Vagina (tissue), 2 donors: Measurements from ENCODE around the gene KCNT2. TPM values are rescaled to one million over a fixed set of nuclear protein-coding genes. Genes with fewer than 3 reads are reported as not detected.

ENCODE experiments used
- DNase-seq, 2 donors: peaks; one replicate each; pipeline ENCODE4 v3.0.0-alpha.2; 2017; ENCODE audit errors: extremely low spot score in 2 of 2
- H3K27ac ChIP-seq: fragments of 200-600 bp; sonication (generic); one replicate; pipeline ENCODE4 v1.5.1; 2019
- H3K27me3 ChIP-seq: fragments of 200-600 bp; sonication (generic); one replicate; pipeline ENCODE4 v1.5.1; 2019
- H3K36me3 ChIP-seq, 2 donors: fragments of 200-600 bp; sonication (generic); one replicate each; pipeline ENCODE4 v1.5.1; 2017 to 2019
- H3K4me1 ChIP-seq: fragments of 200-600 bp; sonication (generic); one replicate; pipeline ENCODE4 v1.5.1; 2019
- H3K4me3 ChIP-seq, 2 donors: fragments of 200-600 bp; sonication (generic); 1 replicate in 1 of 2; 2 replicates in 1 of 2; pipeline ENCODE4 v1.5.1; 2016 to 2019
- H3K9me3 ChIP-seq: fragments of 200-600 bp; sonication (generic); one replicate; pipeline ENCODE4 v1.5.1; 2019
- POLR2A ChIP-seq, 2 donors: fragments of 450-650 bp; IDR thresholded peaks; one replicate each; pipeline ENCODE4 v1.6.1; 2017; ENCODE audit warnings: antibody characterized with exemption in 2 of 2, mild to moderate bottlenecking in 2 of 2, moderate library complexity in 2 of 2
- POLR2AphosphoS5 ChIP-seq, 2 donors: sonication (generic); formaldehyde crosslinking; IDR thresholded peaks; one replicate each; pipeline ENCODE4 v1.9.0; 2017; ENCODE audit warnings: antibody characterized with exemption in 2 of 2, mild to moderate bottlenecking in 2 of 2, low read depth in 1 of 2; ENCODE audit not compliant: insufficient read depth in 1 of 2
- intact Hi-C: fragments of 100-400 bp; cut with DNase I; formaldehyde crosslinking; loops from one replicate; pipeline ENCODE4 v1.15.1; 2023
- total RNA-seq: library from RNA; depleted of rRNA; stranded (reverse); fragments of >200 nt; gene quantifications from one replicate; pipeline ENCODE4 v1.2.3, GENCODE V29; 2016
- TF ChIP-seq, protein P1 (sequence below), 3 experiments: fragments of 450-650 bp in 2 of 3; fragments of 200-600 bp in 1 of 3; sonication (generic) in 1 of 3; IDR thresholded peaks; one replicate each; pipeline ENCODE4 v1.5.1; 2017 to 2019; ENCODE audit warnings: antibody characterized with exemption in 3 of 3, mild to moderate bottlenecking in 2 of 3, moderate library complexity in 2 of 3

KCNT2 gene
- total RNA-seq, 1 donor from 2014 or later, result 1.2 TPM

DNA sequence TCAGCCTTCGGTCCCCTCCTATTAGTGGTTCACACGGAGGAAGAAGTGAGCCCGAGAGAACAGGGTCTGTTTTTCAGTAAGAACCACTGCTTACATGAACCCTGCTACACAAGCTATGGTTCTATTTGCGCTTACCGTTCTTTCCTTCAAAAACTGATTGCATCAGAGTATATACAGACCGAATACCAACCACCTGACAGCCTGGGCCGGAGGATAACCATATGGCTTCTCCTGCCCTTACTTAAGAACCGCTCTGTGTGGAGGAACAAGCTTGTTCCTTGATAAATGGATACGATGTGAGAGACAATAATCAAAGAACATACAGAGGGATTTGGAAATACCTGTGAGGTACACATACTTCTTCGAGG is 1.1 kb upstream of the KCNT2 start:
- Histone ChIP-seq H3K36me3 (no peaks in the 10 kb centered on the region), H3K27ac (peak overlapping the region; percentile 61), H3K4me3 (peak overlapping the region; percentile 48 to 50), H3K4me1 (peaks cover 8% of the 10 kb centered on the region), H3K9me3 (no peaks in the 10 kb centered on the region), H3K27me3 (no peaks in the 10 kb centered on the region)
- intact Hi-C loops, result no loop called here
- DNase-seq, result no peak
- TF ChIP-seq POLR2AphosphoS5 (IDR thresholded peaks at IDR 0.05; ENCODE audit: insufficient read depth in 1 of 2, low read depth in 1 of 2) (no peak), POLR2A (IDR thresholded peaks at IDR 0.05) (no peak)
- TF ChIP-seq, protein P1, sequence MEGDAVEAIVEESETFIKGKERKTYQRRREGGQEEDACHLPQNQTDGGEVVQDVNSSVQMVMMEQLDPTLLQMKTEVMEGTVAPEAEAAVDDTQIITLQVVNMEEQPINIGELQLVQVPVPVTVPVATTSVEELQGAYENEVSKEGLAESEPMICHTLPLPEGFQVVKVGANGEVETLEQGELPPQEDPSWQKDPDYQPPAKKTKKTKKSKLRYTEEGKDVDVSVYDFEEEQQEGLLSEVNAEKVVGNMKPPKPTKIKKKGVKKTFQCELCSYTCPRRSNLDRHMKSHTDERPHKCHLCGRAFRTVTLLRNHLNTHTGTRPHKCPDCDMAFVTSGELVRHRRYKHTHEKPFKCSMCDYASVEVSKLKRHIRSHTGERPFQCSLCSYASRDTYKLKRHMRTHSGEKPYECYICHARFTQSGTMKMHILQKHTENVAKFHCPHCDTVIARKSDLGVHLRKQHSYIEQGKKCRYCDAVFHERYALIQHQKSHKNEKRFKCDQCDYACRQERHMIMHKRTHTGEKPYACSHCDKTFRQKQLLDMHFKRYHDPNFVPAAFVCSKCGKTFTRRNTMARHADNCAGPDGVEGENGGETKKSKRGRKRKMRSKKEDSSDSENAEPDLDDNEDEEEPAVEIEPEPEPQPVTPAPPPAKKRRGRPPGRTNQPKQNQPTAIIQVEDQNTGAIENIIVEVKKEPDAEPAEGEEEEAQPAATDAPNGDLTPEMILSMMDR (IDR thresholded peaks at IDR 0.05), result no peak

DNA sequence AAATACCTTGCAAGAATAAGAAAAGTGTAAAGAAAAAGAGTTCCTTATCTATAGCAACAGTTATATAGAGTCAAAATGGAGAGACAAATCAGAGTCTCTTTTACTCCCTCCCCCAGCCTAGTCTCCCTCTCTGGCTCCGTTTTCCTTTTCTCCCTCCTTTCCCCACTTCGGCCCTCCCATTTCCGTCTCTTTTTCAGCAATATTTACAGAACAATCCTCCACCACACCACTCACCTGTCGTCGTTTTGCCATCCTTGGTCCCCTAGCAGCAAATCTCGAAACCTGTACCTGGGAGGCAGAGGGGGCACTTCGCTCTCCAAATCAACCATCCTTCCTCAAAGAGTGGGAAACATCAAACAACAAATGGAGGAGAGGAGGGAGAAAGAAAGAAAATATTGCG is 259 bp downstream of the KCNT2 start:
- H3K4me3 ChIP-seq, result peak overlapping the region; percentile 48 to 50
- H3K9me3 ChIP-seq, result no peaks in the 10 kb centered on the region
- peaks cover 8% of the 10 kb centered on the region for H3K4me1 ChIP-seq
- H3K27ac ChIP-seq, result peak overlapping the region; percentile 61
- H3K27me3 ChIP-seq, result no peaks in the 10 kb centered on the region
- DNase-seq, result no peak
- intact Hi-C loops, result no loop called here
- TF ChIP-seq, protein P1 (IDR thresholded peaks at IDR 0.05), result no peak
- TF ChIP-seq POLR2A (IDR thresholded peaks at IDR 0.05), result no peak
- no peak for TF ChIP-seq POLR2AphosphoS5 (IDR thresholded peaks at IDR 0.05; ENCODE audit: insufficient read depth in 1 of 2, low read depth in 1 of 2)
- H3K36me3 ChIP-seq, result no peaks in the 10 kb centered on the region

DNA sequence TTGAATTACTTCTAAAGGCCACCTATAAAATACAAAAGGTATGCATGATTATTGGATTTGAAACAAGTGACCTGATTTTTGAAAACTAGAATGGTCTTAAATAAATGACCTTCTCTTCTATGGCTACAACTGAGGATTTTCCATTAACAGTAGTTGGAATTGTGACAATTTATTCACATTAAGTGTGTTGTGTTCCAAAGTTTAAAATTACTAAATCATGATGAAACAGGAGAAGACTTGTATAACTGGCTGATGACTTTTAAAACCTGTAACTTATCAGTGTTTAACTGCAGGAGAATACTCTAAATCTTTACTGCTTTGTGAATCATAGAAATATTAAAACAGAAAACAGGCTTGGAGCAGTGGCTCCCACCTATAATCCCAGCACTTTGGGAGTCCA is 4.6 kb downstream of the KCNT2 start:
- H3K27me3 ChIP-seq, result no peaks in the 10 kb centered on the region
- no peaks in the 10 kb centered on the region for H3K36me3 ChIP-seq
- intact Hi-C loops, result no loop called here
- peaks cover 8% of the 10 kb centered on the region for H3K4me1 ChIP-seq
- H3K4me3 ChIP-seq, result no peak overlapping the region
- H3K9me3 ChIP-seq, result no peaks in the 10 kb centered on the region
- no peak overlapping the region for H3K27ac ChIP-seq
- TF ChIP-seq, protein P1 (IDR thresholded peaks at IDR 0.05), result no peak
- no peak for TF ChIP-seq POLR2AphosphoS5 (IDR thresholded peaks at IDR 0.05; ENCODE audit: insufficient read depth in 1 of 2, low read depth in 1 of 2)
- DNase-seq, result no peak

DNA sequence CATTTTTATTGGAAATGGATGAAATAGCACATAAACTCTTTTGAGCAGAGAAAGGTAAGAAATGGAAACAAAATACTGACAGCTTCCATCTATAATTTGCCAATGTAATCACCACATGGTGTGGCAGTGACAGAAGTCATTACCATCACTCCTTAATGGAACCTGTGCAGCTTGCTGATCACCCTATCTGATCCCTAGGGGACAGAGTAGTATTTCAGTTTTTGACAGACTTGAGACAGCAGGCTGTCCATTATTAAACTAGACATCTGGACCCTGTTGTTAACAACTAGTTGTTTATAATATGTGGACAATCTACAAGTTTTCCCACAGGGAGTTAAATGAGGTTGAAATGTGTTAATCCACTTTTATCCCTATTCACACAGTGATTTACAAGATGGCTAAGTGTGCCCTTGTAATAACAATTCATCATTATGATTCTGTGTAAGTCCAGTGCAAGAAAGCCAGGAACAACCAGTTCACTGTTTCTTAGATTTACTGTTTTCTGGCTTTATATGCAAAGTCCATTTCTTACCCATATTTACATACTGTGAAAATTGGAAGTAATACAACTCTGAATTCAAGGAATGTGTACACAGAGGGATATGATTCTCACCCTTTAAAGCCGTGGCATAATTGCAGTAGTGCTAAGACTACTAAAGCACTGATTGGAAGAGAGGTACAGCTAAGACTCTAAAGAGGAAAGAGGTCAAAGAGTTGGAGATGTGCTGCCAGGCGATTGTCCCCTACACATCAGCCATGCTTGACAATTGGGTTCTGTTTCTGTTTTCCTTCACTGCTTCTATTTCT is 9.1 kb downstream of the KCNT2 start:
- Histone ChIP-seq H3K4me1 (no peaks in the 10 kb centered on the region), H3K27ac (no peak overlapping the region), H3K4me3 (no peak overlapping the region), H3K9me3 (no peaks in the 10 kb centered on the region), H3K36me3 (no peaks in the 10 kb centered on the region), H3K27me3 (no peaks in the 10 kb centered on the region)
- no peak for DNase-seq
- intact Hi-C loops, result no loop called here
- no peak for TF ChIP-seq POLR2AphosphoS5 (IDR thresholded peaks at IDR 0.05; ENCODE audit: insufficient read depth in 1 of 2, low read depth in 1 of 2)
- TF ChIP-seq, protein P1 (IDR thresholded peaks at IDR 0.05), result no peak
- no peak for TF ChIP-seq POLR2A (IDR thresholded peaks at IDR 0.05)

DNA sequence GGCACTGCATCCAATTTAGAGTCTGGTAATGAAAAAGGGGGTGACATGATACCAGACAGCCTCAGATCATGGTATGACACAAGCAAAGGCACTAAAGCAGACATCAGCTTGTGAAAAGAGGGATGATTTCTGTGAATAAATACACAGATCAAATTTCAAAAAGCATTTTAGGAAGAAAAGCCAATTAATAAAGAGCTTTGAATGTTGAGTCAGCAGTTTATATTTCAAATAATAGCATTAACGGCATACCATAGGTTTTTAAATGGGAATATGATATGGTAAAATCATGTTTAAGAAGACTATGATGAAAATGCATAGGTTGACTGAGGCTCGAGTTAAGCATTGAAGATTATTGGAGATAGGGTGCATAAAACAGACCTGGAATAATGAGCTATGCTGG is 13.5 kb downstream of the KCNT2 start:
- TF ChIP-seq, protein P1 (IDR thresholded peaks at IDR 0.05), result no peak
- TF ChIP-seq POLR2AphosphoS5 (IDR thresholded peaks at IDR 0.05; ENCODE audit: insufficient read depth in 1 of 2, low read depth in 1 of 2), result no peak
- no peak for TF ChIP-seq POLR2A (IDR thresholded peaks at IDR 0.05)
- Histone ChIP-seq H3K27me3 (no peaks in the 10 kb centered on the region), H3K9me3 (no peaks in the 10 kb centered on the region), H3K27ac (no peak overlapping the region), H3K4me1 (no peaks in the 10 kb centered on the region), H3K4me3 (no peak overlapping the region), H3K36me3 (no peaks in the 10 kb centered on the region)
- intact Hi-C loops, result no loop called here
- no peak for DNase-seq
